H1 (cell line): ENCODE results near the gene CTSW. TPM values are rescaled to one million over a fixed set of nuclear protein-coding genes. Genes with fewer than 3 reads are reported as not detected.

ENCODE experiments used
- CREB1 ChIP-seq: IDR thresholded peaks from 2 replicates; pipeline ENCODE4 v1.6.1; 2012; ENCODE audit warnings: inconsistent platforms
- CTBP2 ChIP-seq: IDR thresholded peaks from 2 replicates; pipeline ENCODE4 v1.7.0; 2011; ENCODE audit warnings: borderline replicate concordance, mild to moderate bottlenecking, moderate library complexity, mixed read lengths, low read length; ENCODE audit not compliant: insufficient read depth, insufficient read length
- EGR1 ChIP-seq: IDR thresholded peaks from 2 replicates; pipeline ENCODE4 v1.6.1; 2011; ENCODE audit warnings: low read depth, low read length, borderline replicate concordance
- HDAC6 ChIP-seq: IDR thresholded peaks from one replicate; pipeline ENCODE4 v1.7.1; 2012; ENCODE audit warnings: low read depth, mild to moderate bottlenecking, inconsistent platforms, low read length, moderate library complexity
- KDM4A ChIP-seq: IDR thresholded peaks from one replicate; pipeline ENCODE4 v1.7.1; 2012; ENCODE audit warnings: low read depth, mild to moderate bottlenecking, moderate library complexity, low read length, inconsistent platforms; ENCODE audit not compliant: severe bottlenecking
- PHF8 ChIP-seq: fragments of 200-600 bp; sonication (generic); conservative IDR thresholded peaks from 2 replicates; pipeline ENCODE4 v1.7.1; 2012; ENCODE audit warnings: low read depth, mild to moderate bottlenecking, inconsistent platforms, low read length, moderate library complexity
- POU5F1 ChIP-seq: IDR thresholded peaks from 2 replicates; pipeline ENCODE4 v1.6.1; 2011; ENCODE audit warnings: low read depth, mild to moderate bottlenecking, low read length, moderate library complexity
- SAP30 ChIP-seq: fragments of 300-600 bp; sonication (generic); IDR thresholded peaks from 2 replicates; pipeline ENCODE4 v1.7.1; 2012; ENCODE audit warnings: low read length, moderate library complexity, mild to moderate bottlenecking, inconsistent platforms; ENCODE audit not compliant: insufficient read depth, insufficient replicate concordance
- TBP ChIP-seq: IDR thresholded peaks from 2 replicates; pipeline ENCODE4 v1.6.1; 2011; ENCODE audit warnings: low read depth, low read length, improper control_type of control experiment
- polyA plus RNA-seq, 7 experiments: library from polyadenylated mRNA; depleted of rRNA in 3 of 7; stranded (reverse) in 5 of 7; unstranded in 2 of 7; fragments of >200 nt in 5 of 7; fragments of 200-250 nt in 2 of 7; gene quantifications; 1 replicate in 5 of 7; 2 replicates in 1 of 7; 4 replicates in 1 of 7; pipeline versions ENCODE4 v1.2.1 to v1.2.3, GENCODE V29; 2011 to 2013; ENCODE audit warnings: missing spikeins in 2 of 7, mixed read lengths in 2 of 7
- total RNA-seq: library from RNA; stranded (reverse); fragmentation: NEBNext Ultra II Directional; extraction: Animal tissue kit (Norgen Biotek cat#: 25700); gene quantifications from 2 replicates; pipeline ENCODE4 v1.2.1, GENCODE V29; 2021
- TF ChIP-seq, protein P1 (sequence below): IDR thresholded peaks from 2 replicates; pipeline ENCODE4 v1.6.1; 2012; ENCODE audit warnings: inconsistent platforms

CTSW gene
- total and polyA plus RNA-seq, 2 of the 8 experiments (the other 6 are each of a cell fraction or from before 2014, with no cell fraction given): not detected

DNA sequence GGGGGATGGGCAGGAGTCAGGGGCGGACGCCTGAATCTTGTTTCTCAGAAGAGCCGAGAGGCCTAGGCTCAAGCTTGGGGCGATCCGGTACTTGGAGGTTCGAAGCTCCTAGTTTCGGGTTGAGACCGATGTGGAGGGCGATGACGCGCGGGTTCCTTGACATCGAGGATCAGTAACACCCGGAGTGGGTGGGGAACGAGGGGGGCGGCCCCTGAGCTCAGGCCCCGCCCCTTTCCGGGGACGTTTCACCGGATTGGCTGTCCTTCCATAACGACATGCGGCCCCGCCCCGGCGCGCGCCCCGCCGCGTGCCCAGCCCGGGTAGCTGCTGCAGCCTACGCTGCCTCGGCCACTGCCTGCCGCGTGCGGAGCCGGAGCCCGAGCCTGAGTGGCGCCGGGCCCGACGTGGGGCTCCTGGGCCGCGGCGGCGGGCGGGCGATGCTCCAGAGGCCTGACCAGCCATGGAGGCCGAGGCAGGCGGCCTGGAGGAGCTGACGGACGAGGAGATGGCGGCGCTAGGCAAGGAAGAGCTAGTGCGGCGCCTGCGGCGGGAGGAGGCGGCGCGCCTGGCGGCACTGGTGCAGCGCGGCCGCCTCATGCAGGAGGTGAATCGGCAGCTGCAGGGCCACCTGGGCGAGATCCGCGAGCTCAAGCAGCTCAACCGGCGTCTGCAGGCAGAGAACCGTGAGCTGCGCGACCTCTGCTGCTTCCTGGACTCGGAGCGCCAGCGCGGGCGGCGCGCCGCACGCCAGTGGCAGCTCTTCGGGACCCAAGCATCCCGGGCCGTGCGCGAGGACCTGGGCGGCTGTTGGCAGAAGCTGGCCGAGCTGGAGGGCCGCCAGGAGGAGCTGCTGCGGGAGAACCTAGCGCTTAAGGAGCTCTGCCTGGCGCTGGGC is 10.9 kb downstream of the CTSW start, which contains the start of gene CCDC85B (continued):
- TF ChIP-seq EGR1 (no peak), KDM4A (peak; percentile 73), TBP (peak; percentile 66; the same call in 1 of the 2 replicates), SAP30 (no peak), HDAC6 (no peak), CREB1 (peak; percentile 32; the same call in 1 of the 2 replicates), POU5F1 (no peak), CTBP2 (peak; percentile 28), PHF8 (peak; percentile 81)
- TF ChIP-seq, protein P1, sequence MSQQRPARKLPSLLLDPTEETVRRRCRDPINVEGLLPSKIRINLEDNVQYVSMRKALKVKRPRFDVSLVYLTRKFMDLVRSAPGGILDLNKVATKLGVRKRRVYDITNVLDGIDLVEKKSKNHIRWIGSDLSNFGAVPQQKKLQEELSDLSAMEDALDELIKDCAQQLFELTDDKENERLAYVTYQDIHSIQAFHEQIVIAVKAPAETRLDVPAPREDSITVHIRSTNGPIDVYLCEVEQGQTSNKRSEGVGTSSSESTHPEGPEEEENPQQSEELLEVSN: peak; percentile 65
- TF ChIP-seq, all 59 proteins: peak for 19
